GM21360 (cell line): Measurements from ENCODE around the gene GRAMD1A.
"Not testable (repeated sequence)": the region's sequence is repeated elsewhere in the genome, so short reads cannot be mapped to it uniquely, and the experiment has no call there.

Experiments
- ATAC-seq: cut with Tn5 transposase; IDR thresholded peaks from one replicate; pipeline ENCODE4 v1.9.1; 2021; ENCODE audit warnings: mild to moderate bottlenecking, moderate library complexity; ENCODE audit not compliant: unreplicated experiment

GRAMD1A gene

GRCh38 chr19:35000647-35001501, 751 bp downstream of the GRAMD1A start:
- no peak for ATAC-seq

GRCh38 chr19:35002037-35002535, 2.0 kb downstream of the GRAMD1A start:
- no peak for ATAC-seq

- ATAC-seq = no peak
These were observed 4.6 kb downstream of the GRAMD1A start for GRCh38 chr19:35004517-35005255.

- no peak for ATAC-seq
These were observed 5.3 kb downstream of the GRAMD1A start for GRCh38 chr19:35005256-35005977.

- ATAC-seq = not testable (repeated sequence)
These were observed 5.9 kb downstream of the GRAMD1A start for GRCh38 chr19:35006007-35006341.

GRCh38 chr19:35006342-35006998, 6.3 kb downstream of the GRAMD1A start:
- ATAC-seq = no peak

GRCh38 chr19:35006999-35007365, 6.9 kb downstream of the GRAMD1A start:
- ATAC-seq = no peak

- ATAC-seq = not testable (repeated sequence)
These were observed 7.3 kb downstream of the GRAMD1A start for GRCh38 chr19:35007427-35007826.

GRCh38 chr19:35008891-35009341, 8.8 kb downstream of the GRAMD1A start:
- no peak for ATAC-seq

- no peak for ATAC-seq
These were observed 9.6 kb downstream of the GRAMD1A start for GRCh38 chr19:35009424-35010415.

GRCh38 chr19:35011091-35011689, 11.1 kb downstream of the GRAMD1A start:
- no peak for ATAC-seq

GRCh38 chr19:35011737-35012682, 11.9 kb downstream of the GRAMD1A start:
- ATAC-seq = no peak

GRCh38 chr19:35013041-35013819, 13.1 kb downstream of the GRAMD1A start:
- no peak for ATAC-seq

- ATAC-seq = no peak
These were observed 14.0 kb downstream of the GRAMD1A start for GRCh38 chr19:35013820-35014754.

- ATAC-seq = not testable (repeated sequence)
These were observed 14.7 kb downstream of the GRAMD1A start for GRCh38 chr19:35014774-35015173.

- ATAC-seq = no peak
These were observed 15.3 kb downstream of the GRAMD1A start for GRCh38 chr19:35015270-35015953.
